Endodermal cell (in vitro differentiated cells): ENCODE data around the gene DNAH1. TPM values are rescaled to one million over a fixed set of nuclear protein-coding genes. Genes with fewer than 3 reads are reported as not detected.
A peak's percentile ranks its signal among the peaks of the same experiment; 100 is the strongest.

Experiments used
- DNase-seq: peaks from one replicate; pipeline ENCODE4 v3.0.0-alpha.2; 2017
- H3K27ac ChIP-seq: 2 replicates; pipeline ENCODE4 v1.5.1; 2013; ENCODE audit warnings: mild to moderate bottlenecking, low read depth, low read length, moderate library complexity
- H3K27me3 ChIP-seq: 2 replicates; pipeline ENCODE4 v1.6.1; 2013; ENCODE audit warnings: mild to moderate bottlenecking, low read length, moderate library complexity; ENCODE audit not compliant: insufficient read depth, control insufficient read depth, poor library complexity, severe bottlenecking
- H3K36me3 ChIP-seq: 2 replicates; pipeline ENCODE4 v1.7.0; 2013; ENCODE audit warnings: mild to moderate bottlenecking, low read length, moderate library complexity; ENCODE audit not compliant: control insufficient read depth, insufficient read depth
- H3K4me1 ChIP-seq: one replicate; pipeline ENCODE4 v1.7.0; 2013; ENCODE audit warnings: low read length; ENCODE audit not compliant: control insufficient read depth, insufficient read depth
- H3K4me3 ChIP-seq: 2 replicates; pipeline ENCODE4 v1.5.1; 2013; ENCODE audit warnings: mild to moderate bottlenecking, low read length, moderate library complexity
- H3K9ac ChIP-seq: 2 replicates; pipeline ENCODE4 v1.6.1; 2013; ENCODE audit warnings: mild to moderate bottlenecking, low read length, moderate library complexity; ENCODE audit not compliant: poor library complexity, severe bottlenecking; ENCODE audit errors: extremely low read depth
- H3K9me3 ChIP-seq: 2 replicates; pipeline ENCODE4 v1.6.1; 2013; ENCODE audit warnings: mild to moderate bottlenecking, low read length, moderate library complexity; ENCODE audit not compliant: control insufficient read depth
- H3K27ac Mint-ChIP-seq: 2 replicates; pipeline ENCODE4 v1.8.0; 2020; ENCODE audit warnings: mixed read lengths
- H3K27me3 Mint-ChIP-seq: 2 replicates; pipeline ENCODE4 v1.8.0; 2021; ENCODE audit warnings: mild to moderate bottlenecking, mixed read lengths; ENCODE audit not compliant: insufficient read depth
- H3K36me3 Mint-ChIP-seq: 2 replicates; pipeline ENCODE4 v1.8.0; 2020; ENCODE audit warnings: low read depth, mixed read lengths
- H3K4me1 Mint-ChIP-seq: 2 replicates; pipeline ENCODE4 v1.8.0; 2020; ENCODE audit warnings: mixed read lengths
- H3K4me3 Mint-ChIP-seq: 2 replicates; pipeline ENCODE4 v1.8.0; 2020; ENCODE audit warnings: mild to moderate bottlenecking, moderate library complexity, mixed read lengths
- H3K9me3 Mint-ChIP-seq: 2 replicates; pipeline ENCODE4 v1.8.0; 2020; ENCODE audit warnings: mild to moderate bottlenecking, mixed read lengths
- CTCF ChIP-seq: fragments of 200-600 bp; sonication (generic); conservative IDR thresholded peaks from 2 replicates; pipeline ENCODE4 v1.5.0; 2021; ENCODE audit warnings: antibody characterized with exemption, mild to moderate bottlenecking
- WGBS, 2 experiments: methylation state at CpG; one replicate each; pipeline versions ENCODE4 v1.1.5 to v1.1.7; 2013; ENCODE audit warnings: missing lambda C conversion rate in 2 of 2, mixed read lengths in 1 of 2; ENCODE audit not compliant: insufficient coverage in 1 of 2, insufficient read length in 1 of 2; 5-methylcytosine and 5-hydroxymethylcytosine counted together
- total RNA-seq, 2 donors: library from RNA; stranded (reverse); fragmentation: NEBNext Ultra II Directional in 1 of 2; extraction: Animal tissue kit (Norgen Biotek cat#: 25700) in 1 of 2; gene quantifications; 2 replicates in 1 of 2; 3 replicates in 1 of 2; pipeline ENCODE4 v1.2.1, GENCODE V29; 2021

Gene DNAH1
- total RNA-seq, 2 donors from 2014 or later, result 4.9 to 5.5 TPM

- peak; percentile 70 for TF ChIP-seq CTCF
- H3K27me3 ChIP-seq, result no peaks in the 10 kb centered on the region
- no peaks in the 10 kb centered on the region for H3K9me3 ChIP-seq
- Mint-ChIP-seq H3K27me3 (no peaks in the 10 kb centered on the region), H3K36me3 (peaks cover 1% of the 10 kb centered on the region), H3K27ac (no peak overlapping the region), H3K4me3 (no peak overlapping the region), H3K9me3 (no peaks in the 10 kb centered on the region), H3K4me1 (peaks cover 18% of the 10 kb centered on the region)
- H3K4me3 ChIP-seq, result no peak overlapping the region
- H3K4me1 ChIP-seq, result peaks cover 14% of the 10 kb centered on the region
- peaks cover 11% of the 10 kb centered on the region for H3K36me3 ChIP-seq
- no peak overlapping the region for H3K9ac ChIP-seq
- WGBS, 2 experiments, result 82 to 88% methylated on average over 3 to 7 of the region's 7 CpGs
- H3K27ac ChIP-seq, result no peak overlapping the region
- peak; percentile 79 for DNase-seq
Measured at GRCh38 chr3:52291508-52292181, 24.5 kb upstream of the DNAH1 start.

GRCh38 chr3:52292247-52293065, 23.7 kb upstream of the DNAH1 start:
- peaks cover 1% of the 10 kb centered on the region for H3K36me3 Mint-ChIP-seq
- no peak for TF ChIP-seq CTCF

DNA sequence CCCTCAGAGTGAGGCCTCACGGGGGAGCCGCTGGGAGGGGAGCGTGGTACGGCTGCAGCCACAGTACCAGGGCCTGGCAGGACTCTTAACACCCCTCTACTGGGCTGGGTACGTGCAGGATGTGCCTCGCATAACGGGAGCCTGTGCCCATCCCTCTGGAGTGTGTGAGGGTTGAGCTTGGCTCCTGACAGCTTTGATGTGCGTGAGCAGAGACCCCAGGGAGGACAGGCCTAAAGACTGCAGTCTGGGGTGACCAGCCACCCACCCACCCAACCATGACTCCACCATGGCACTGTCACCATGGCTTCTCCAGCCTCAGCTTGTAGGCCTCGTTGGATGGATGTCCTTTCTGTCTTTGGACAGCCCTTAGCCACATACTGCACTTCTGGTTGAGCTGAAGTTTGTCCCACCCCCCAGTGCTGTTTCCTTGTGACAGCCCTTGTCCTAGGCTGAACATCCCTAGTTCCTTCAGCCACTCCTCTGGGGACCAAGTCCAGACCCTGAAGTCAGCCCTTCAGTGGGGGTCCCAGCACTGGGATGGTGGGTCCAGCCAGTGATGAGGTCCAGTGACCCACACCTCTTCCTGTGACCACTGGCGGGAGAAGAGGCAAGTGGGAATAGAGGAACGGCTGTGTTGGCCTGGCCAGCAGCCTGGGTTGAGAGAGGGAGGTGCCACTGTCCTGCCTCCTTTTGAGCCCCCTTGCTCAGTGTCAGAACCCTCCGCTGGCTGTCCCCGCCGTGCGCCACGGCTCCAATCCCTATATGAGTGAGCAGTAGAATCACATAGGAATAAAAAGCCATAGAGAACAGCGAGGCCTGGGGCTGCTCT, 22.4 kb upstream of the DNAH1 start:
- no peak overlapping the region for H3K4me3 ChIP-seq
- no peaks in the 10 kb centered on the region for H3K27me3 Mint-ChIP-seq
- H3K9me3 Mint-ChIP-seq, result no peaks in the 10 kb centered on the region
- H3K4me1 ChIP-seq, result peaks cover 19% of the 10 kb centered on the region
- H3K27me3 ChIP-seq, result no peaks in the 10 kb centered on the region
- no peak for TF ChIP-seq CTCF
- no peaks in the 10 kb centered on the region for H3K9me3 ChIP-seq
- H3K27ac ChIP-seq, result no peak overlapping the region
- no peak for DNase-seq
- H3K4me3 Mint-ChIP-seq, result no peak overlapping the region
- H3K9ac ChIP-seq, result no peak overlapping the region
- peaks cover 1% of the 10 kb centered on the region for H3K36me3 Mint-ChIP-seq
- no peak overlapping the region for H3K27ac Mint-ChIP-seq
- H3K36me3 ChIP-seq, result peaks cover 11% of the 10 kb centered on the region
- WGBS, 2 experiments, result 94 to 98% methylated on average over 8 to 17 of the region's 17 CpGs
- H3K4me1 Mint-ChIP-seq, result peaks cover 22% of the 10 kb centered on the region

More at GRCh38 chr3:52292247-52293065, 23.7 kb upstream of the DNAH1 start:
- no peak for DNase-seq
- no peaks in the 10 kb centered on the region for H3K27me3 ChIP-seq
- 94 to 95% methylated on average over 14 to 20 of the region's 20 CpGs for WGBS, 2 experiments
- H3K4me3 Mint-ChIP-seq, result no peak overlapping the region
- peaks cover 14% of the 10 kb centered on the region for H3K4me1 ChIP-seq
- H3K27ac ChIP-seq, result no peak overlapping the region
- H3K9me3 Mint-ChIP-seq, result no peaks in the 10 kb centered on the region
- peaks cover 13% of the 10 kb centered on the region for H3K4me1 Mint-ChIP-seq
- H3K4me3 ChIP-seq, result no peak overlapping the region
- no peaks in the 10 kb centered on the region for H3K9me3 ChIP-seq
- H3K27ac Mint-ChIP-seq, result no peak overlapping the region
- no peak overlapping the region for H3K9ac ChIP-seq
- peaks cover 11% of the 10 kb centered on the region for H3K36me3 ChIP-seq
- H3K27me3 Mint-ChIP-seq, result no peaks in the 10 kb centered on the region
